ENCODE measurements around the gene STX1B.

- TF ChIP-seq, protein P1, sequence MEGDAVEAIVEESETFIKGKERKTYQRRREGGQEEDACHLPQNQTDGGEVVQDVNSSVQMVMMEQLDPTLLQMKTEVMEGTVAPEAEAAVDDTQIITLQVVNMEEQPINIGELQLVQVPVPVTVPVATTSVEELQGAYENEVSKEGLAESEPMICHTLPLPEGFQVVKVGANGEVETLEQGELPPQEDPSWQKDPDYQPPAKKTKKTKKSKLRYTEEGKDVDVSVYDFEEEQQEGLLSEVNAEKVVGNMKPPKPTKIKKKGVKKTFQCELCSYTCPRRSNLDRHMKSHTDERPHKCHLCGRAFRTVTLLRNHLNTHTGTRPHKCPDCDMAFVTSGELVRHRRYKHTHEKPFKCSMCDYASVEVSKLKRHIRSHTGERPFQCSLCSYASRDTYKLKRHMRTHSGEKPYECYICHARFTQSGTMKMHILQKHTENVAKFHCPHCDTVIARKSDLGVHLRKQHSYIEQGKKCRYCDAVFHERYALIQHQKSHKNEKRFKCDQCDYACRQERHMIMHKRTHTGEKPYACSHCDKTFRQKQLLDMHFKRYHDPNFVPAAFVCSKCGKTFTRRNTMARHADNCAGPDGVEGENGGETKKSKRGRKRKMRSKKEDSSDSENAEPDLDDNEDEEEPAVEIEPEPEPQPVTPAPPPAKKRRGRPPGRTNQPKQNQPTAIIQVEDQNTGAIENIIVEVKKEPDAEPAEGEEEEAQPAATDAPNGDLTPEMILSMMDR (IDR thresholded peaks at IDR 0.05): no peak
- no peak for TF ChIP-seq POLR2AphosphoS5 (IDR thresholded peaks at IDR 0.05)
Measured at GRCh38 chr16:31000671-31001382, 9.6 kb downstream of the STX1B start.

All from breast epithelium (tissue), 3 donors.